Naive thymus-derived CD4-positive, alpha-beta T cell (primary cell): ENCODE measurements around the gene RSPRY1. TPM values are rescaled to one million over a fixed set of nuclear protein-coding genes. Genes with fewer than 3 reads are reported as not detected.

Experiments
- ATAC-seq: fragments of 150-1000 bp; cut with Tn5 transposase; 2 replicates; pipeline ENCODE4 v1.10.0; 2021; ENCODE audit warnings: mild to moderate bottlenecking, moderate library complexity
- CTCF ChIA-PET: fragments of 350-600 bp; sonication (Branson Sonifier 250); formaldehyde crosslinking; loops from one replicate; lab custom pipeline; 2021; ENCODE audit warnings: antibody characterized with exemption; lab: Charles Lee
- POLR2A ChIA-PET: fragments of 350-600 bp; sonication (Branson Sonifier 250); formaldehyde crosslinking; loops from one replicate; lab custom pipeline; 2021; ENCODE audit warnings: antibody characterized with exemption, inconsistent platforms; lab: Charles Lee
- DNase-seq, 9 donors: peaks; one replicate each; pipeline versions ENCODE4 v3.0.0 to v3.0.0-alpha.2; 2020 to 2022; ENCODE audit warnings: mixed read lengths in 1 of 9
- H3K27ac ChIP-seq: one replicate; pipeline ENCODE4 v1.7.0; 2013; ENCODE audit warnings: mild to moderate bottlenecking, low read depth, low read length, moderate library complexity
- H3K27me3 ChIP-seq, 2 donors: one replicate each; pipeline ENCODE4 v1.7.0; 2013; ENCODE audit warnings: low read length in 2 of 2, mild to moderate bottlenecking in 2 of 2, moderate library complexity in 2 of 2; ENCODE audit not compliant: control insufficient read depth in 2 of 2, insufficient read depth in 2 of 2
- H3K36me3 ChIP-seq, 3 experiments: 1 replicate in 2 of 3; 2 replicates in 1 of 3; pipeline ENCODE4 v1.7.0; 2013; ENCODE audit warnings: low read length in 3 of 3, mild to moderate bottlenecking in 3 of 3, moderate library complexity in 1 of 3; ENCODE audit not compliant: insufficient read depth in 3 of 3, control insufficient read depth in 2 of 3
- H3K4me1 ChIP-seq, 2 donors: one replicate each; pipeline ENCODE4 v1.7.0; 2013; ENCODE audit warnings: low read length in 2 of 2, mild to moderate bottlenecking in 2 of 2, moderate library complexity in 1 of 2; ENCODE audit not compliant: control insufficient read depth in 2 of 2, insufficient read depth in 2 of 2
- H3K4me3 ChIP-seq: 2 replicates; pipeline ENCODE4 v1.7.0; 2013; ENCODE audit warnings: mild to moderate bottlenecking, low read length
- H3K9me3 ChIP-seq, 3 experiments: 1 replicate in 2 of 3; 2 replicates in 1 of 3; pipeline ENCODE4 v1.7.0; 2013; ENCODE audit warnings: low read length in 3 of 3; ENCODE audit not compliant: control insufficient read depth in 2 of 3
- H3K27ac Mint-ChIP-seq, 9 donors: one replicate each; pipeline ENCODE4 v1.8.0; 2020 to 2022; ENCODE audit warnings: mixed read lengths in 9 of 9, mild to moderate bottlenecking in 8 of 9, moderate library complexity in 5 of 9, inconsistent platforms in 2 of 9
- H3K27me3 Mint-ChIP-seq, 5 donors: one replicate each; pipeline ENCODE4 v1.8.0; 2021 to 2022; ENCODE audit warnings: mixed read lengths in 5 of 5, mild to moderate bottlenecking in 1 of 5
- H3K36me3 Mint-ChIP-seq, 5 donors: one replicate each; pipeline ENCODE4 v1.8.0; 2020 to 2022; ENCODE audit warnings: mixed read lengths in 5 of 5, mild to moderate bottlenecking in 3 of 5, inconsistent platforms in 1 of 5
- H3K4me1 Mint-ChIP-seq, 7 donors: one replicate each; pipeline ENCODE4 v1.8.0; 2020 to 2022; ENCODE audit warnings: mixed read lengths in 7 of 7, mild to moderate bottlenecking in 3 of 7, inconsistent platforms in 1 of 7
- H3K4me3 Mint-ChIP-seq, 10 donors: one replicate each; pipeline ENCODE4 v1.8.0; 2020 to 2022; ENCODE audit warnings: mild to moderate bottlenecking in 10 of 10, mixed read lengths in 10 of 10, moderate library complexity in 6 of 10, inconsistent platforms in 2 of 10
- H3K9me3 Mint-ChIP-seq, 11 donors: one replicate each; pipeline ENCODE4 v1.8.0; 2020 to 2022; ENCODE audit warnings: mixed read lengths in 11 of 11, mild to moderate bottlenecking in 4 of 11, inconsistent platforms in 1 of 11, moderate library complexity in 1 of 11
- intact Hi-C, 2 donors: fragments of 100-400 bp; cut with micrococcal nuclease; formaldehyde crosslinking; loops; one replicate each; pipeline ENCODE4 v1.15.1; 2023
- polyA plus RNA-seq, 2 donors: library from polyadenylated mRNA; unstranded; fragments of 300-500 nt; fragmentation: Illumina TruSeq; gene quantifications; one replicate each; pipeline ENCODE4 v1.2.3, GENCODE V29; 2021
- total RNA-seq, 6 experiments: library from RNA in 5 of 6; stranded (reverse) in 5 of 6; gene quantifications; 1 replicate in 5 of 6; 2 replicates in 1 of 6; pipeline ENCODE4 v1.2.3 and lab custom pipeline; 2021 to 2026

Gene RSPRY1
- total and polyA plus RNA-seq, 7 experiments from 2014 or later = 22.2 to 40.5 (median 33.6) TPM

DNA sequence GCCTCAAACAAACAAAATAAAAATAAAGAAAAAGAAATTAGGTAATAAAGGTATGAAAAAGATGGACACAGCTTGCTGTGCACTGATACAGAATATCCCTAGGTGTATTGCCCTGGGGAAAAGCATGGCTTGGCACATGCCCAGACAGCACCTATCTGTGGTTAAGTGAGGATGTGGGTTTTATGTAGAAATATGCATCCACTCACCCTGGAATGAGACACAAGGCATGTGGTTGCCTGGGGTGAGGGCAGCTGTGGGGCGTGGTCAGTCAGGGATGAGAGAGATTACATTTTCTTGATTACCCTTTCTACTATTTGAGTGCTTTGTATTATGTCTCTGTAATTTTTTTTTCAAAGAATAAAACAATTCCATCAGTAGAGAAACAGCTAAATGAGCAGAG, 91.5 kb downstream of the RSPRY1 start:
- ChIA-PET POLR2A (interaction anchor here (1.0 to 5.6 kb wide), 8 partner anchors 11 to 32 kb away, joined by 3 to 36 read pairs (median 6); partner anchors contain the start of gene ARL2BP), CTCF (no interaction called here)
- Mint-ChIP-seq H3K36me3 (no peaks in the 10 kb centered on the region), H3K4me3 (peak overlapping the region; percentile 58 to 86 (median 78)), H3K9me3 (no peaks in the 10 kb centered on the region), H3K27ac (peak overlapping the region; percentile 36 to 93 (median 85)), H3K4me1 (peaks cover 34 to 79% (median 60%) of the 10 kb centered on the region in 7 donors), H3K27me3 (peaks cover 0 to 19% (median 0%) of the 10 kb centered on the region in 5 donors)
- Histone ChIP-seq H3K36me3 (no peaks in the 10 kb centered on the region), H3K4me3 (no peak overlapping the region), H3K4me1 (peaks cover 12 to 42% of the 10 kb centered on the region in 2 donors), H3K27me3 (no peaks in the 10 kb centered on the region), H3K9me3 (no peaks in the 10 kb centered on the region), H3K27ac (no peak overlapping the region)
- intact Hi-C loops = loop anchor here in 1 of 2 donors (1.0 kb wide), 1 partner anchor 10 kb away; no protein-coding TSS in a partner anchor
- peak in 8 of 9 donors; percentile 45 to 81 (median 76) for DNase-seq
- peak; percentile 92 for ATAC-seq

DNA sequence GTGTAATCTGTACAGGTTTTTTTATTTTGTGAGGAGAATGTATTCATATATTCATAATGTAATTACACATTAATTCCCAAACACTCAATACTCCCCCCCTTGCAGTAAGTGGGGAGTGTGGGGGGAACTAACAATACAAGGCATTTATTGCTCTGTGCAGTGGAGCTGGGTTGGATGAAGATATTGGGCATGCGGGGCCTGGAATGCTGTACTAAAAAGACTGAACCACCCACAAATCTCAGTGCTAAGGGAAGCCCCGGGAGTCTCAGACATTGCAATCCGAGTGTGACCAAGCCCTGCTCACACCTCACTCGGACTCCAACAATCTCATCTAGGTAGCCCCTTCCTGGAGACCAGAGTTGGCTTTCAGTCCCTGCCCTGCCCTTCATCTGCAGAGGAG, 92.4 kb downstream of the RSPRY1 start:
- H3K27ac ChIP-seq = no peak overlapping the region
- H3K4me3 Mint-ChIP-seq = peak overlapping the region in 5 of 10 donors; percentile 6 to 82 (median 71)
- peaks cover 34 to 88% (median 69%) of the 10 kb centered on the region in 7 donors for H3K4me1 Mint-ChIP-seq
- intact Hi-C loops = no loop called here
- H3K9me3 ChIP-seq = no peaks in the 10 kb centered on the region
- POLR2A ChIA-PET = interaction anchor here (0.6 to 5.6 kb wide), 9 partner anchors 12 to 169 kb away, joined by 3 to 36 read pairs (median 7); partner anchors contain the start of genes ARL2BP, CIAPIN1, COQ9 and PSME3IP1
- H3K27me3 Mint-ChIP-seq = peaks cover 0 to 28% (median 0%) of the 10 kb centered on the region in 5 donors
- peak overlapping the region in 4 of 9 donors; percentile 38 to 93 (median 90) for H3K27ac Mint-ChIP-seq
- H3K36me3 Mint-ChIP-seq = no peaks in the 10 kb centered on the region
- ATAC-seq = no peak
- no peaks in the 10 kb centered on the region for H3K9me3 Mint-ChIP-seq
- no peak for DNase-seq
- H3K4me1 ChIP-seq = peaks cover 12 to 47% of the 10 kb centered on the region in 2 donors
- CTCF ChIA-PET = interaction anchor here (1.2 kb wide), 1 partner anchor 187 kb away, joined by 3 read pairs; no protein-coding TSS in a partner anchor
- H3K4me3 ChIP-seq = no peak overlapping the region
- H3K36me3 ChIP-seq = no peaks in the 10 kb centered on the region
- H3K27me3 ChIP-seq = no peaks in the 10 kb centered on the region

DNA sequence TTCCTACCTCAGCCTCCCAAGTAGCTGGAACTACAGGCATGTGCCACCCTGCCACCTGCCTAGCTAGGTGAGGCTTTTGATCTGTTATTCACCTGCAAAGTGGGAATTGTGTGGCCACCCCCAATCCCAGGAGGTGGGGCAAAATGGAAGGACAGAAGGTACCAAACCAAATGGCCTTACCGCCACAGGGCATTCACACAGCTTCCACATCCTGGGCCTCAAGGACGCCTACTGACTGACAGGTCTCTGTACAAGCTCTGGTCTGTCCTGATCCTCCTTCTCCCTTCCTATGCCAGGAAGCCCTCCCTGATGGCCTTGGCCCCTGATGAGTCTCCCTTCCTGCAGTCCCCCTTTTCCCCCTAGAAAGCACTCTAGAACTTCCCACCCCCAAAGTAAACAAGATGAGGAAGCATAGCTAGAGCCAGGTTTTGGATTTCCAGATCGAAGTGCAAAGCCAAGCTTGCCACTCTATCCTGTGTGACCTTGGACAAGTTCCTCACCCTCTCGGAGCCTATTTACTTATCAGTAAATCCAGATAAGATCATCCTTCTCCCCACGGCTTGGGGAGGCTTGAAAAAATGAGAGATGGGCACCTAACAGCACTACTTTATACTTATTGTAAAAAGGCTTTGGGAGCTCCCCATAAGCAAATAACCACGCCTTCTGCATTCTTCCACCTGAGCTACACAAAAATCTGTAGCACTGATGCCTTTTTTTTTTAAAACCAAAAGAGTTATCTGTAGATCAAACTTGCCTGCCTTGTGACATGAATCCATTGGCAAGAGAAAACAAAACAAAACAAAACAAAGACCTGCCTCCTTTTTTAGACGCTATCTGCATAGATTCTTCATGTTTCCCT, 93.9 kb downstream of the RSPRY1 start:
- POLR2A ChIA-PET = interaction anchor here (0.5 to 3.1 kb wide), 11 partner anchors 9 to 182 kb away, joined by 3 to 9 read pairs (median 4); partner anchors contain the start of genes ARL2BP and POLR2C
- H3K4me3 Mint-ChIP-seq = peak overlapping the region in 5 of 10 donors; percentile 0 to 51 (median 33)
- H3K4me1 Mint-ChIP-seq = peaks cover 40 to 90% (median 72%) of the 10 kb centered on the region in 7 donors

DNA sequence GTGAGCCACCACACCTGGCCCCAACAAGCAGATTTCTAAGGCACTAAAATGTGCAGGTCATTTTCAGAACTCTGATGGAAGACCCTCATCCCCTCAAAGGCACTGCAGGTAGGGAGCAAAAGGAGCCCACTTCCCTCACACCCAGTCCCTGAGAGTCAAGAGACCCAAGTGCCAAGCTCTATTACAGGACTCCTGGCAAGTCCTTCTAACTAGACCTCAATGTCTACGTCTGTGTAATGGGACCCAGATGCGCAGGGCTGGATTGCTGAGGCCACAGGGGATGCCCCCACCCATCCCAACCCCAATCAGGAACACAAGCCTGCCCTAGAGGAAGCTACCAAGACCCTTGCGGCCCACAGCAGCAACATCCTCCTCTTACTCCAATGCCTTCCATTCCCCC, 95.7 kb downstream of the RSPRY1 start:
- Mint-ChIP-seq H3K4me1 (peaks cover 38 to 77% (median 63%) of the 10 kb centered on the region in 7 donors), H3K27ac (peak overlapping the region in 6 of 9 donors; percentile 19 to 64 (median 58)), H3K36me3 (no peaks in the 10 kb centered on the region), H3K9me3 (no peaks in the 10 kb centered on the region), H3K4me3 (peak overlapping the region in 1 of 10 donors; percentile 78), H3K27me3 (peaks cover 0 to 43% (median 0%) of the 10 kb centered on the region in 5 donors)
- ChIA-PET CTCF (interaction anchor here (2.1 kb wide), 1 partner anchor 17 kb away, joined by 9 read pairs; no protein-coding TSS in a partner anchor), POLR2A (interaction anchor here (0.6 to 1.9 kb wide), 7 partner anchors 11 to 242 kb away, joined by 3 to 8 read pairs (median 3); no protein-coding TSS in a partner anchor)
- ATAC-seq (no peak), DNase-seq (no peak)
- peaks cover 12 to 49% of the 10 kb centered on the region in 2 donors for H3K4me1 ChIP-seq
- no peaks in the 10 kb centered on the region for H3K9me3 ChIP-seq
- intact Hi-C loops = loop anchor here in 1 of 2 donors (5.0 to 10.0 kb wide), 2 partner anchors 34 to 197 kb away; partner anchors contain the start of gene ARL2BP
- H3K36me3 ChIP-seq = no peaks in the 10 kb centered on the region
- no peak overlapping the region for H3K4me3 ChIP-seq
- peaks cover 0 to 8% of the 10 kb centered on the region in 2 donors for H3K27me3 ChIP-seq
- no peak overlapping the region for H3K27ac ChIP-seq

More for the DNA sequence above, 93.9 kb downstream of the RSPRY1 start:
- Histone ChIP-seq H3K4me1 (peaks cover 12 to 53% of the 10 kb centered on the region in 2 donors), H3K4me3 (no peak overlapping the region), H3K36me3 (no peaks in the 10 kb centered on the region), H3K9me3 (no peaks in the 10 kb centered on the region), H3K27me3 (peaks cover 0 to 1% of the 10 kb centered on the region in 2 donors), H3K27ac (no peak overlapping the region)
- CTCF ChIA-PET = interaction anchor here (0.6 to 2.1 kb wide), 5 partner anchors 15 to 139 kb away, joined by 3 to 9 read pairs (median 3); no protein-coding TSS in a partner anchor
- intact Hi-C loops = loop anchor here in 1 of 2 donors (5.0 to 10.0 kb wide), 2 partner anchors 33 to 195 kb away; partner anchors contain the start of gene ARL2BP
- H3K27me3 Mint-ChIP-seq = peaks cover 0 to 36% (median 0%) of the 10 kb centered on the region in 5 donors
- ATAC-seq = no peak
- DNase-seq = peak in 1 of 9 donors; percentile 29
- no peaks in the 10 kb centered on the region for H3K9me3 Mint-ChIP-seq
- no peaks in the 10 kb centered on the region for H3K36me3 Mint-ChIP-seq
- H3K27ac Mint-ChIP-seq = peak overlapping the region in 8 of 9 donors; percentile 3 to 60 (median 29)

DNA sequence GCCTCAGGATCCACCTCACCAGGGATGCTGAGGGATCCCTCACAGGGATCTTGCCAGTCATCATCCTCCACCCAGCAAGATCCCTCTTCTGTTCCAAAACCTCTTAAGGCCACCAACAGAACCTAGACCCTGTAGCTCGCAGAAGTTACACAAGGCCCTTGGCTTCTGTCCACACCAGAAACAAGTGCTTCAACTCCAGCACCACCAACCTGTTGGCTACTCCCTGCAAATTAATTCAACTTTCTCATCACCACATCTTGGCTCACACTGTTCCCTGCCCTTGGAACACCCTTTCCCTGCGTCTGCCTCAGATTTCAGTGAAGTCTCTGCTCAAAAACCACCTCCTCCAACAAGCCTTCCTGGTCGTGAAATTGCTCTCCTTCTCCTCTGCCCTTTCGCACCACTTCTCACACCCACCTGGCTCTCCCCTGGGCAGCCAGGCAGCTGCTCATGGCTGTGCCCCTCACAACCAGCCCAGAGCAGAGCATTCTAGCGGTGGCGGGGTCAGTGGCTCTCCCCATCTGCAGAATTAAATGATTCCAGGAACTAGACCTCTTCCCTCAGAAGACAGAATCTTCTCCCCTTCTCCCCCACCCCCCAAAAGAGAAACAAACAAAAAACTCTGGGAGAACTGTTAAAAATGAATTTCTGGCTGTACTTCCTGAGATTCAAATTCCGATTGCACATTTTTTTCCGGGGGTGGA, 96.5 kb downstream of the RSPRY1 start:
- intact Hi-C loops = loop anchor here in 1 of 2 donors (5.0 to 10.0 kb wide), 2 partner anchors 35 to 198 kb away; partner anchors contain the start of gene ARL2BP
- ChIA-PET CTCF (interaction anchor here (0.6 kb wide), 1 partner anchor 9 kb away, joined by 3 read pairs; no protein-coding TSS in a partner anchor), POLR2A (interaction anchor here (0.7 to 1.9 kb wide), 3 partner anchors 15 to 242 kb away, joined by 3 to 8 read pairs (median 5); no protein-coding TSS in a partner anchor)
- Histone ChIP-seq H3K27ac (no peak overlapping the region), H3K27me3 (peaks cover 0 to 8% of the 10 kb centered on the region in 2 donors), H3K4me1 (peaks cover 8 to 40% of the 10 kb centered on the region in 2 donors), H3K4me3 (no peak overlapping the region), H3K36me3 (no peaks in the 10 kb centered on the region), H3K9me3 (no peaks in the 10 kb centered on the region)
- DNase-seq = no peak
- Mint-ChIP-seq H3K4me1 (peaks cover 29 to 69% (median 57%) of the 10 kb centered on the region in 7 donors), H3K9me3 (no peaks in the 10 kb centered on the region), H3K27me3 (peaks cover 0 to 43% (median 0%) of the 10 kb centered on the region in 5 donors), H3K4me3 (peak overlapping the region in 9 of 10 donors; percentile 42 to 89 (median 78)), H3K36me3 (no peaks in the 10 kb centered on the region), H3K27ac (peak overlapping the region in 8 of 9 donors; percentile 6 to 94 (median 54))
- ATAC-seq = no peak
